Stimulated activated CD4-positive, alpha-beta T cell treated with anti-CD3 and anti-CD28 coated beads, TNF-alpha, amount 100 ng/mL, for 4 hours (primary cell): ENCODE measurements around the gene FYCO1.
"Not testable (repeated sequence)": the region's sequence is repeated elsewhere in the genome, so short reads cannot be mapped to it uniquely, and the experiment has no call there.

ENCODE experiments used
- DNase-seq, 3 experiments: peaks; one replicate each; pipeline ENCODE4 v3.0.0-alpha.2; 2020; ENCODE audit warnings: low read depth in 3 of 3

FYCO1 gene

DNA sequence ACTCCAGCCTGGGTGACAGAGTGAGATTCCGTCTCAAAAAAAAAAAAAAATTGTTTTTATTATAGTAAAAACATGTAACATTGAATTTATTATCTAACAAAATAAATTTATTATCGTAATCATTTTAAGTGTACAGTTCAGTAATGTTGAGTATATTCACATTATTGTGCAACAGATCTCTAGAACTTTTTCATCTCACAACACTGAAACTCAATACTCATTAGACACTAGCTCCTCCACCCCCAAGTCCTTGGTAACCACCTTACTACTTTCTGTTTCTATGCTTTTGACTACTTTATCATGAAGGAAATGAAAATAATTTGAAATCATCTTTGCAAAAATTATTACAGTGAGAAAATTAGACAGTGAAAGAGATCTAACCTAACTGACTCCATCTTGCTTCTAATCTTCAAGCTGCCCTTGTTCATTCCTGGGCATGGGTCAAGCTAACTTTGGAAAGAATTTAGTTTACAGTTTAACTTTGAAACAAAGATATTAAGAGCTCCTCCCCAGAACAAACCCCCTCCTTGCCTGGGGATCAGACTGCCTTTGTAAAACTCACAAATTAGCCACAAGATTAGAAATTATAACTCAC lies 15.0 kb upstream of the FYCO1 start:
- no peak for DNase-seq

DNA sequence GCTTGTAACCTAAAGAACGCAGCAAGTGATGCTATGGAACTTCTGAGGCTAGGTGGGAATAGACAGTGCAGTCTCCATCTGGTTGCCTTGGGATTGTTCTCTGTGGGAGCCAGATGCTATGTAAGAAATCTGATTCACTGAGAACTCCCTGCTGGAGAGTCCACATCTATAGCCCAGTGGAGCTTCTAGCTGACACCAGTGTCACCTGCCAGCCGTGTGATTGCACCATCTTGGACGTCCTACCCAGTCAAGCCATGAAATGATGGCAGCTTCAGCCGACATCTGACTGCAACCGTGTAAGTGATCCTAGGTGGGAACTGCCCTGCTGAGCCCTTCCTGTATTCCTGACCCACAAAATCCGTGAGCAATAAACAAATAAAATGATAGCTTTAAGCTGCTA lies 12.4 kb upstream of the FYCO1 start:
- no peak for DNase-seq

DNA sequence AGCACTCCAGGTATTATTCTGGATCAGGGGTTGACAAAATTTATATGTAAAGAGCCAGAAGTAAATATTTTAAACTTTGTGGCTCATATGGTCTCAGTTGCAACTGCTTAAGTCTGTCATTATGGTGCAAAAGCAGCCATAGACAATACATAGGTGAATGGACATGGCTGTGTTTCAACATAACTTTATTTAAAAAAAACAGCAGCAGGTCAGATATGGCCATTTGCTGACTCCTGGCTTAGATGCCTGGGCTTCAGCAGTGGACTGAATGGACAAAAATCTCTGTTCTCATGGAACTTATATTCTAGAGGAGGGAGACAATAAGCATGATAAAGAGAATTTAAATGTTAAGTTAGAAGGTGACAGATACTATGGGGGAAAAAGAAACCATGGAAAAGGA lies 11.7 kb upstream of the FYCO1 start:
- DNase-seq, result no peak

DNA sequence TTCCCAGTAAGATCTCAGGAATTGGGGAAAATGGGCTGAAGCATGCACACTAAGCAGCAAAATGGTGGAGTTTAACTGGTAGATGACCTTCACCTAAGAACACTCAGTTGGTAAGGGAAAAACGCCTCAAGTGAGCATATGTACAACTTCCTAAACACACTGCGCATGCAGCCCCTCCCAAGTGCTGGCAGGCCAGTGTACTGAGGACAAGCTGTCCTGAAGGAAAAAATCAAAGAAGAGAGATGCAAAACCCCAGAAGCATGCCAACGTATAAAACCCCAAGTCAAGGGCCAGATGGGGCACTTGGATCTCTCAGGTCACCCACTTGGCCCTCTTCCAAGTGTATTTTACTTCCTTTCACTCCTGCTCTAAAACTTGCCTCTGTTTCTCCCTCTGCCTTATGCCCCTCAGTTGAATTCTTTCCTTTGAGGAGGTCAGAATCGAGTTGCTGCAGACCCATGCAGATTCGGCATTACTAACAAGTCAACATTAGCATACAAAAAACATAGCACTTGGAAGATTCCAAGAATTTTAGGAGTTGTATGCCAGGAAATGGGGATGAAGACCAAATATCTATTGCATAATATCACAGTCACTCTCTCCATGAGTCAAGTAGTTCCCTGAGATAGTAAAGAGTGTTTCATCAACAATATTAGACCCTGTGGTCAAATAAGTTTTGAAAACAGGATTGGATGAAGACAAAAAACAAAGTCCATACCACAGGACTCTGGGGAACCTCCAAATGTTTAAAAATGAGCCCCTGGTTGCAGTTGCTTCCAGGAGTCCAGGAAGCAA lies 10.8 kb upstream of the FYCO1 start:
- DNase-seq, result no peak

DNA sequence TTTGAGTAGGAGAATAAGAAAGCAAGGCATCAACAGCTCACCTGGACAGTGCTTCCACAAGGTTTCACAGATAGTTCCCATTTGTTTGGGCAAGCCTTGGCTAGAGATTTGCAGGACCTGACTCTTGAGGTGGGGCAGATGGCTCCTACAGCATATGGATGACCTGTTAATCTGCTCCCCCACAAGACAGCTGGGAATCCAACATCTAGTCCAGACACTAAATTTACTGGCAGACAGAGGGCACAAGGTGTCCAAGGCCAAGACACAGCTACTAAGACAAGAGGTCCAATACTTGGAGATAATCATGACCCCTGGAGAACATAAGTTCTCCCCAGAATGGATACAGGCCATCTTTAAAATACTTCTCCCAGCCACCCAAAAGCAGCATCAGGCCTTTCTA lies 8.1 kb upstream of the FYCO1 start:
- DNase-seq, result not testable (repeated sequence)

DNA sequence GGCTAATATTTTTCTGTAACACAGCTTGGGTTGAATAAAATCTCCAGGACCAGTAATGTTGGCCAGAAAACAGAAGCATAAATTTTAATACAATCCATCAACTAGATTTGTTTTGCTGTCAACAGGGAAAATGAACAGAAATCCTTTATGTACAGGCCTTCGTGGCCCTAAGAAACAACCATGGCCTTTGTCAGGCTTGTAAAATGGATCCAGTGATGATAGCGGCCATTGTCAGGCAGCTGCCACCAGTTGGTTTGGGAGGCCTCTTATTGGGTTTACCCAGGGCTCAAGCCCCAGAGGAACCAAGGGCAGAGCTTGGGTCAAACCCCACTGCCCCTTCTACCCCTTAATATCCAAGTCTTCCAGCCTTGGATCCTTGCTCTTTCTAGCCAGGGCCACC lies 5.6 kb upstream of the FYCO1 start:
- DNase-seq, result no peak

DNA sequence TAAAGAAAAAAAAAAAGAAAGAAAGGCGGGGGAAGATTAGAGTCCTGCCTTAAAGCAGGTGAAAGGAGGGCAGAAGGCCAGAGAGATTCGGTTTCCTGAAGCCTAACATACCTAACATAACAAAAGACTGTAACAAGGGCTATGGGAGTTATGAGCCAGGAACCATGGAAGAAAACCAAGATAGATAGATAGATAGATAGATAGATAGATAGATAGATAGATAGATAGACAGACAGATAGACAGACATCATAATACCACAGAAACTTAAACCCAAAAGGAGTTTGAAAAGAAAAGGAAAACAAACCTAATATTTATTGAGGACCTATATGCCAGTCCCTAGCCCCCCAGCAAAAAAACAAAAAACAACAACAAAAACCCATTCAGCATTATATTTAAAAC lies 2.3 kb upstream of the FYCO1 start:
- DNase-seq, result no peak

DNA sequence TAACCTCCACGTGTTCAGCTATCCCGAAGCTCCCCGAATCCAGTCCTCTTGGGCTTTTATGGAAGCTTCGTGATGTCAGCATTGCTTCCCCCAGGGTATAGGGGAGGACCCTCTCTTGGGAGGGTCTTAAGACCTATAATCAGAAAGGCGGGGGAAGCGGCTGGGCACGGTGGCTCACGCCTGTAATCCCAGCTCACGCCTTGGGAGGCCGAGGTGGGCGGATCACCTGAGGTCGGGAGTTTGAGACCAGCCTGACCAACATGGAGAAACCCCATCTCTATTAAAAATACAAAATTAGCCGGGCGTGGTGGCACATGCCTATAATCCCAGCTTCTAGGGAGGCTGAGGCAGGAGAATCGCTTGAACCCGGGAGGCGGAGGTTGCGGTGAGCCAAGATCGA lies 1.9 kb upstream of the FYCO1 start:
- DNase-seq, result not testable (repeated sequence)

DNA sequence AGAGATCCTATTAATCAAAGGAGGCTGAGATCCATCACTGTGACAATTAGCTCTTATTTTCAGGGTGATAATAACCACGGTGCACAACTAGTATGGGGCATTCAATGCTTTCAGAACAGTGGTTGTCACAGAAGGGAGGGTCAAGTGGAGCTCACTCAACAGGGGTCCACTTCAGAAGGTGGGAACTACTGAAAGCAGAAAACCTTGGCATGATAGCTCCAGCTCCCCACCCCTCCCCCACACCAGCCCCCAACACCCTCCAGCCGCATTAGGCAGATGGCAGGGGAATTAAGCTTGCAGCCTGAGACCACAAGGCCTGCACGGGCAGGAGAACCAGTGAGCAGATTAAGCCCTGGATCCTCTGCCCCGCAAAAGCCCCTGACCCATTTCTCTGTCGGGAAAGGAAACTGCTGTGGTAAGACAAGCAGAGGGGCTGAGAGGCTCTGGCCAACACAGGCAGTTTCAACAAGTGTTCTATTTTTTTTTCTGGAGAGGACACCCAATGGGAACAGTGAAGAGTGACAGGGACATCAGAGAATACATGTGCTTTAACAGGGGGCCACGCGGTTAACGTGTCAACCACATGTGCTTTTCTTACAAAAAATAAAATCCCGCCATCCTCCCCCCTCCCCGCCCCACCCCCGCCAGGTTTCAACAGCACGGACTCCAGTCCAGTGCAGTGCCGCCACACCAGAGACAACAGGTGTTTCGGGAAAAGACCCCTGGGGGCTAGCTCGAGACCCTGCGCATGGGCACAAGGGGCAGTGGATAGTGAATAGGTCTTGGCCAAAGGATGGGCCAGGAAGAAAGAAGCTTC lies 997 bp downstream of the FYCO1 start:
- peak in 2 of 3 experiments; percentile 5 to 28 for DNase-seq

DNA sequence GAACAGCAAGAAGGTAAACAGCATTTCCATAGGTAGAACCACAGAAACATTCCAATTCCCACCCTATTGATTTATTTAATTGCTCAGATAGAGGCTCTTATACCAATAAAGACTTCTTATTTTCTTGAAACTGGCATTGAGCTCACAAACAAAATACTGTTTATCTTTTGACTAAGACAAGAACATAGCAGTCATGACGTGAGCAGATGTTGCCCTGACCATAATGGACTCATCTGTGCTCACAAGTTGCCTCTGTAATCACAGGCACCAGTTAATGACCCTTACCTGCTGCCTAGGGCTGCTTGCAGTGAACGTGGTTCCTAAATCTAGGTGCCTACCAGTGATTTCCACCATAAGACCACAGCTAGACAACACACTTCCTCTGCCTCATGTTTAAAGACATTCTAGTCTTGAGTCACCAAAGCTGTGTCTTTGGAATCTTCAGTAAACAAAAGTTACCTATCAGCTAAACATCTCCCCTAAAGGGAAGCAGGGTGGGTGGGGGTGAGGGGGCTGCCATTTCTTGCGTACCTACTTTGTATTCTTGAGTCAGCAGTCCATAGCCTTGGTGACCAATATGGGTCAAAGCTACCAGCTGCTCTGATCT lies 2.1 kb downstream of the FYCO1 start:
- peak in 1 of 3 experiments; percentile 5 for DNase-seq

DNA sequence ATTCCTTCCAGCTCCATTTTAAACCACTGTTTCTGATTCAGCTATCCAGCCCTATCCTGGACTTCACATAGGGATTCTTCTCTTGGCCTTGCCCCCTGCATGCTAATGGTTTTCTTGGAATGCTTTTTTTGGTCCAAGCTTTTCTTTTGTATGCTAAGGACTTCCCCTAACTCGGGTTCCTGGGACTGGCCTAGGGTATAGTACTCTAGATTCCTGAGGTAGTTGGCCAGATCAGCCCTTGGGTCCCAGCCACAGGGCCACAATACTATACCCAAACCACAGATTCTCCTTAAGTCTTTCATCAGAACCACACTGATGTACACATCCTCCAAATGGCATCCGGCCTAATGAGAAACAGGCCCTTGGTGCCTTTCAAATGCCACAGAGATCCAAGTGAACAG lies 2.8 kb downstream of the FYCO1 start:
- no peak for DNase-seq

DNA sequence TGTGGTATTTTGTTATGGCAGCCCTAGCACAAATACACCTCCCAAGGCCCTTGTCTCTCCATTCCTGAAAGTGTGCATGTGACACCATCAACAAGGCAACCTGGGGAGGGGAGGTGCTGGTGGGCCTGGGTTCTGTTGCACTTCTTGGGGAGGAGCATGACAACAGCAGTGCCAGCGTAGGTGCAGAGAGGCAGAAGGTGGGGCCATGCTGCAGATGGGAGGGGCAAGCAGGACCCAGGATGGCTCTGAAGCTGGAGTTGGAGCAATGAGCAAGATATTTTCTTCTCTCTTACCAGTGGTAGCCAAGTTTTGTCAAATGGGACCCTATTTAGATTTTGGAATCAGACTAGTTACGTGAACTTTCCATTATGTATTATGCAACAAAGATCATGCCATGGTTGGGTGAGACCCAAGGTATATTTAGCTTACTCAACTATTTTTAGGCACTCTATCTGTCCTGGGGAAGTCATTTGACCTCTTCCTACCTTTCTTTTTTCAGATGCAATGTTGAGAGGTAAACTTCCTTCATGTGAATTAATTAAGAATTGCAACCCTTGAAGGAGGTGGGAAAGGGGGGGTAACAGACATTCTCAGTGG lies 3.4 kb downstream of the FYCO1 start:
- no peak for DNase-seq

DNA sequence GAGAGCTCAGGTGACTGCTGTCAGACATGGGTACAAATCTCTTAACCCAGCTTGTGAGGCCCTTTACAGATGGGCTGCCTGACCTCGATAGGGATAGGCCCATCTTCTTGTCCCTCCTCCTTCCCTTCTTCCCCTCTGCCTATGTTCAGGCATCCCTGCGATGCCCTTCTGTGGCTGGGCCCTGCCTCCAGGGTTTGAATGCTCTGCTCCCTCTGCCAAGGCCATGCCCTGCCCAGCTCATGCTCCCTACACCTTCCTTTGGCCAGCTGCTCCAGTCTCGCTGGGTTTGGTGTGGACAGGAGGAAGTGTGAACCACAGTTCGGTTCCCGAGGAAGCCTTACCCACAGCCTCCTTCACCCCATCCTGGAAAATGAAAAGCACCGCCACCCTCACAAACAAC lies 4.3 kb downstream of the FYCO1 start:
- no peak for DNase-seq

DNA sequence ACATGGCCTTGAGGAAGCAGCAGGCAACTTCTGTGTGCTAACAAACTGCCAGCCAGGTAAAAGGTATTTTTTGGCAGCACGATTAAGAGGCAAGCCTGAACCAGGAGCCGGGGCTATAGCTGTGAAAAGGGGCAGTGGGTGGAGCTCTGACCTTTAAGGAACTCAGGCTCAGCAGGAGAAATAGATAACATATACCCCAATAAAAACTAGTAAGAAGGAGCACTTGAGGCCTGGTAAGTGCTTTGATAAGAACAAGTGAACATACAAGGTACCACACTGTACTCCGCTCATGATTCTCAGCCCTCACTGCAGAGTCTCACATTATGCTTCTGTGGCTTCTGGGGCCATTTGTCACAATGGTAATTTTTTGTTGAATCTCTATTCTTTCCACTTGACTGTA lies 5.4 kb downstream of the FYCO1 start:
- no peak for DNase-seq

DNA sequence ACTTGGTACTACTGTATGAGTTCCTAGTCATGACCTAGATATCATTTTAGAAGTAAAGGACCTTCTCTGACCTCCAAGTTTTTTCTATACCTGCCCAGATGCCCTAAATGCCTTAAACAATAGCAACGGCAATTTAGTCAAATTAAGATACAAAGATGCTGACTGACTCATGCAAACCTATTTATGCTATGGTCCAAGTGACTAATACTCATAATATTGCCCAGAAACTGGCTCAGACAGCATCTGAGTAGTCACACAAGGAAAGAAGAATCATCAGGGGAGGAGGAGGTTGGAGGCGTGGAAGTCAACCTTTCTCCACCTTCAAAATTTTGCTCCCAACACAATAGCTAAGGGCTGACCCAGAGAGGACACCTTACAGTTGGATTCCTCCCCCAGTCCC lies 6.8 kb downstream of the FYCO1 start:
- no peak for DNase-seq

DNA sequence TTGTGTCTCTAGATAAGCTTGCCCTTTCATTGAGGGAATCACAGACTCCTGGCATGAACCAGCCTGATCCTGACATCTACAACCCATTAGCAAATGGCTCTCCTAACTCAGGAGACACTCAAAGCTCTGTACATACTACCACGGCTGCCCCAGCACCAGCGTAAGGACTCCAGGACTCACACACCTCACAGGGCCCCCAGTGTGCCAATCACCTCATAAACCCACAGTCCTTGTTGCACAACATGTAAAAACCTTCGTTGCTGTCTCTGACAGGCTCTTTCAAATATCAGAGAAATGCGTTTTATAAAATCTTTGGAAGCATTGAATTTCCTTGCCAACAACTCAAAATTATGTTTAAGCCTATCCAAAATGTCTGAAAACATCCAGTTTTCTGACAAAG lies 7.3 kb downstream of the FYCO1 start:
- no peak for DNase-seq

DNA sequence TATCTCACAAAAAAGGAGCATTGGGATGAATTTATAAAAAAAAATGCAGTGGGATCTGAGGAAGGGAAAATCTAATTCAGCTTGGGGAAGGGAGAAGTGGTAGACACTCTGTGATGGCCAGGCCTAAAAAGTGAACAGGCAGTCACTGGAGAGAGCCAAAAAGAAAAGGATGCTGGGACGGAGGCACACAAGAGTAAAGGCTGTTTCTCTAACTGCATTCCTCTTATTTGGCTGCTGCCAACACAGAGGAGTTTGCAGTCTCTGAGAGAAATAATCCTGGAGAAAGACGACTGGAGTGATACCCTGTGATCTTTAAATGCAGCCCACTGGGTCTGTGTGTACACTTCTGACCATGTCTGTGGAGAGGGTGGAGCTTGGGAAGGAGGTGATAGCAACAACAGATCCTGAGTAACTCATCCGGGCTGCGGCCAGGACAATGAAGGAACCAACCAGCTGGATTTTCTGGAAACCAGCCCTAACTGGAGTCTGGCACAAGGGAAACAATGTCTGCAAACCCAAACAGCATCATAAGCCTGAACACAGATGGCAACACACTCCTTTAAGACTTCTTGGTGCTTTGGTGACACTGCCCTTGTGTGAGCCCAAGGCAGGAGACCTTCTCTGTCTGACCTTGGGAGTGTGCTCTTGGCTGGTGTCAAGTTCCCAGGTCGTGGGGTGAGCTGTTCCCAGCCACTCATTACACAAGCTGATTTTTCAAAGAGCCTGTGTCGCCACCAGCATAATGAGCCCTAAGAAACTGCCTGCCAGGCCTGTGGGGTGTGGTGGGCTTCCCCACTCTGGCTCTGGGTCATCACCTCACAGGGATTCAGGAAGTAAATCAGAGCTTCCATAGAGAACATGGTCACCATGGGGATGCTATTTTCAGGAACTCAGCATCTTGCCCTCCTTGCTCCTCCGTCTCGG lies 8.0 kb downstream of the FYCO1 start:
- no peak for DNase-seq

DNA sequence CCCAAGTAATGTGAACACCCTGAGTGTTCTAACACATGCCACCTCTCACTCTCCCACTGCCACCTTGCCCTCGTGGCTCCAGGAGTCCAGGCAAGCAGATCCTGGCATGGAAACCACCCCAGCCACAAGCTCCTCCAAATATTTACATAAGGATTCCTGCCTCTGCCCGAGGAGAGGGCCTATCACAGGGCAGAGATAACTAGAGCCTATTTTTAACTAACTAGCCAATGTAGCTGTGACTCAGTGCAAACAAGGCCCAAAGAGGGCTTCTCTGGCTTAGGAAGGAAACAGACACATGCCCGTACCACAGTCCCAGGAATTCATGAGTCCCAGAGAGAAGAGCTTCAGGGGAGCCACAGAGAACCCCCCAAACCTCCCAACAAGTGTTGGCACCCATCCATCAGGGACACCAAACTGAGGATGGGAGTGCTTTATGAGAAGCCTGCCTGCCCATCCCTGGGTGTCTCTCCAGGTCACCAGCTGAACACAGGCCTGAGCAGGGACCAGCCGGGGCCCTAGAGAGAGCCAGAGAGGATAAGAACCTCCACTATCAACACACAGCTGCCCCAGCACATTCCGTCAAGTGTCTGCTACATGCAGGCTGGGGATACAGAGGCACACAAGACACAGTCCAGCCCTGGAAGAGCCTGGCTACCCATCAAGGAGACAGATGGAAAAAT lies 9.2 kb downstream of the FYCO1 start:
- DNase-seq, result no peak

DNA sequence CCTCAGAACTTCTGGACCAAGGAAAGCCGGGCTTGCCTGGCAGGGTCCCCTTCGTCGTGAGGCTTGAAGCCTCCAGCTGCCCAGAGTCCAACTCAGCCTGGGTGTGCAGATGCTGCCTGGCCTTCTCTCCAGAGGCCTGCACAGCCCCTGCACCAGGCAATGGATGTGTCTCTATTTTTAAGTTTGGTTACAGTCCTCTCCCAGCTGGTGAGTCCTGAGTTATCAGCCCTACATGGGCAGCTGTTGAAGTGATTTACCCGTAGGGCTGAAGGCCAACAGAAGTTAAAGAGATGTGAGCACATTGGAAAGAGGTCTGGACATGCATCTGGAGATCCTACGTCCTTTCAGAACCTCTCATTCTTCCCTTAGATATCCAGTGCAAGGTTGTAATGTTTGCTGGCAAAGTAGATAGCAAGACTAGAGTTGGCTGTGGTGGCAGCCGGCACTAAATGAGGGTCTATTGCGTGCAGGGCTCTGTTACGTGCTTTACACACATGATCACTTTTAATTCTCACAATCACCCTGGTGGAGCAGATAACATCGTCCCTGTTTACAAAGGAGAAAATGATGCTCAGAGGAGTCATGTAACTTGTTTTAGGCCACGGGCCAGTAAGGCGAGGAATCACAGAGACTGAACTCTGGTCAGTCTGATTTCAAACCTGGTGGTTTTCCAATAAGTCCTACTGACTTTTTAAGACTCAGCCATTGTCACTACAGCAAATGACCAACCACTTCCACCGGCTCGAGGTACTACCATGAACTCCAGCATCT lies 9.9 kb downstream of the FYCO1 start:
- no peak for DNase-seq
